GM12878 (cell line): ENCODE results near the gene NCL. TPM values are rescaled to one million over a fixed set of nuclear protein-coding genes. Genes with fewer than 3 reads are reported as not detected.

ENCODE experiments used
- ASH2L ChIP-seq: fragments of 300-600, 200-600 bp; sonication (generic); IDR thresholded peaks from 2 replicates; pipeline ENCODE4 v1.6.1; 2017; ENCODE audit warnings: low read depth, mild to moderate bottlenecking, borderline replicate concordance
- CBX3 ChIP-seq: fragments of 200-600 bp; sonication (generic); IDR thresholded peaks from 2 replicates; pipeline ENCODE4 v1.6.1; 2016; ENCODE audit warnings: low read depth, borderline replicate concordance
- DPF2 ChIP-seq: fragments of 450-650 bp; IDR thresholded peaks from 2 replicates; pipeline ENCODE4 v1.6.1; 2017; ENCODE audit warnings: mild to moderate bottlenecking
- FOXK2 ChIP-seq: fragments of 450-650 bp; IDR thresholded peaks from 2 replicates; pipeline ENCODE4 v1.6.1; 2017; ENCODE audit warnings: mild to moderate bottlenecking, moderate library complexity
- IKZF1 ChIP-seq: fragments of 450-650 bp; conservative IDR thresholded peaks from 2 replicates; pipeline ENCODE4 v1.6.1; 2017; ENCODE audit warnings: antibody characterized with exemption, mild to moderate bottlenecking
- MTA2 ChIP-seq: fragments of 450-650 bp; IDR thresholded peaks from 2 replicates; pipeline ENCODE4 v1.6.1; 2016; ENCODE audit warnings: low read depth, mild to moderate bottlenecking, moderate library complexity
- MYC ChIP-seq: IDR thresholded peaks from 2 replicates; pipeline ENCODE4 v1.6.1; 2011; ENCODE audit warnings: mild to moderate bottlenecking, low read length, moderate library complexity, inconsistent platforms; ENCODE audit not compliant: insufficient read depth, insufficient replicate concordance, insufficient read length, severe bottlenecking
- POU2F2 ChIP-seq: IDR thresholded peaks from 3 replicates; pipeline ENCODE4 v1.6.1; 2011; ENCODE audit warnings: low read depth, mild to moderate bottlenecking, low read length, borderline replicate concordance
- RAD21 ChIP-seq: IDR thresholded peaks from 2 replicates; pipeline ENCODE4 v1.6.1; 2011; ENCODE audit warnings: mild to moderate bottlenecking, low read depth, low read length, moderate library complexity; ENCODE audit not compliant: insufficient read depth
- RELB ChIP-seq: fragments of 450-650 bp; IDR thresholded peaks from 2 replicates; pipeline ENCODE4 v1.6.1; 2017; ENCODE audit warnings: low read depth, mild to moderate bottlenecking, moderate library complexity
- REST ChIP-seq: IDR thresholded peaks from 2 replicates; pipeline ENCODE4 v1.6.1; 2012; ENCODE audit warnings: mild to moderate bottlenecking, low read depth, low read length
- SMAD1 ChIP-seq: fragments of 450-650 bp; IDR thresholded peaks from 2 replicates; pipeline ENCODE4 v1.6.1; 2018; ENCODE audit warnings: mild to moderate bottlenecking, low read depth; ENCODE audit not compliant: partially characterized antibody
- SREBF2 ChIP-seq: IDR thresholded peaks from 2 replicates; pipeline ENCODE4 v1.6.1; 2012; ENCODE audit warnings: mild to moderate bottlenecking, low read length
- STAT1 ChIP-seq: fragments of 450-650 bp; conservative IDR thresholded peaks from 2 replicates; pipeline ENCODE4 v1.6.1; 2014; ENCODE audit warnings: antibody characterized with exemption, mild to moderate bottlenecking
- TAF1 ChIP-seq: IDR thresholded peaks from 2 replicates; pipeline ENCODE4 v1.6.1; 2011; ENCODE audit warnings: mild to moderate bottlenecking, low read depth, low read length, borderline replicate concordance
- YY1 ChIP-seq: IDR thresholded peaks from 2 replicates; pipeline ENCODE4 v1.6.1; 2011; ENCODE audit warnings: low read depth, mild to moderate bottlenecking, low read length
- ZNF207 ChIP-seq: fragments of 450-650 bp; IDR thresholded peaks from 2 replicates; pipeline ENCODE4 v1.6.1; 2014; ENCODE audit warnings: antibody characterized with exemption, mild to moderate bottlenecking, borderline replicate concordance
- polyA plus RNA-seq, 11 experiments: library from polyadenylated mRNA; depleted of rRNA in 4 of 11; unstranded in 6 of 11; stranded (reverse) in 5 of 11; fragments of >200 nt; fragmentation: Nextera tagmentation in 4 of 11; fragmentation: Illumina TruSeq in 1 of 11; extraction: Ambion mirVana in 4 of 11; extraction: Trizol in 1 of 11; gene quantifications; 1 replicate in 1 of 11; 2 replicates in 10 of 11; pipeline versions ENCODE4 v1.2.1 to v1.2.3, GENCODE V29; 2011 to 2016; ENCODE audit warnings: inconsistent platforms in 2 of 11, missing spikeins in 2 of 11, low read depth in 1 of 11
- total RNA-seq, 4 experiments: library from RNA; depleted of rRNA in 3 of 4; stranded (reverse); fragments of >200 nt in 3 of 4; fragmentation: Illumina TruSeq in 1 of 4; extraction: Trizol in 1 of 4; gene quantifications; 2 replicates each; pipeline versions ENCODE4 v1.2.1 to v1.2.3, GENCODE V29; 2013 to 2021
- TF ChIP-seq, protein P1 (sequence below): fragments of 450-650 bp; formaldehyde crosslinking; IDR thresholded peaks from 2 replicates; pipeline ENCODE4 v1.4.0; 2022; ENCODE audit warnings: mild to moderate bottlenecking, moderate library complexity
- TF ChIP-seq, protein P2 (sequence below): fragments of 450-650 bp; IDR thresholded peaks from 2 replicates; pipeline ENCODE4 v1.6.1; 2017; ENCODE audit warnings: mild to moderate bottlenecking

Gene NCL
- total and polyA plus RNA-seq, 10 of the 15 experiments (the other 5 are each of a cell fraction or from before 2014, with no cell fraction given), result 123 to 1,207 (median 529) TPM

DNA sequence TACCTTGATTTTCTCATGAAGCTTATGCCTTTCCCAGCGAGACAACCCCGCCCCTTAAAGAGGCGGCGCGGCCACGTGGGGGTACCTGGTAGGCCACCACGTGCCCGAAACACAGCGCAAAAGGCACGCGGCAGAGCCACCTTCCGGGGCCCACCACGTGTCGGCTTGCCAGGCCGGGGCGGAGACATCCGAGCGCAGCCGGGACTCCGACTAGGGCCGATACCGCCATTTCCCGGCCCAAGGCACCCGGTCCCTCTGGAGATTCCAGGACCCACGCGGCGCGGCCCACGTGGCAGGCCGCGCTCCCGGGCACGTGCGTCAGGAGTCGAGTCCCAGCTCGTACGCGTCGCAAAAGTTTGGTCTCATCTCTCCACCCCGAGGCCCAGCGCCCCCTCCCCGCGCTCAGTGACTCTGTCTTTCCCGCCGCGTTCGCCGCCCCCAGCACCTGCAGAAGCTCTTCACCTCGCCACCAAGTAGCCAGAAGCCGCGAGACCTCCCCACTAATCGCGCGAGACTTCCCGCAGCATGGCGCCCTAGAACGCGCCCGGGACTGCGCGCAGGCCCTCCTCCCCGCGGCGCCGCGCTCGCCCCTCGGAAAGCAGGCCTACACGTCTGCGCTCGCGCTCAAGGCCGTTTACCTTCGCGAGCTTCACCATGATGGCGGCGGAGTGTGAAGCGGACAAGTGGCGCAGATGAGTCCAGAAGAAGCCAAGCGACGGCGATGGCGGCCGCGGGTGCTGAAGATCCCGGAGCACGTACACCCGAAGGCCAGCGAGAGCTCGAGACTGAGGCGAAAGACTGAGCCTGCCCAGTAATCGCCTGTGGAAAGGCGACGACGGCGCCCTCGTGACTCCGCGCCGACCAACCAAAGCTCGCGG lies at the start of gene NCL (continued):
- TF ChIP-seq, protein P1, sequence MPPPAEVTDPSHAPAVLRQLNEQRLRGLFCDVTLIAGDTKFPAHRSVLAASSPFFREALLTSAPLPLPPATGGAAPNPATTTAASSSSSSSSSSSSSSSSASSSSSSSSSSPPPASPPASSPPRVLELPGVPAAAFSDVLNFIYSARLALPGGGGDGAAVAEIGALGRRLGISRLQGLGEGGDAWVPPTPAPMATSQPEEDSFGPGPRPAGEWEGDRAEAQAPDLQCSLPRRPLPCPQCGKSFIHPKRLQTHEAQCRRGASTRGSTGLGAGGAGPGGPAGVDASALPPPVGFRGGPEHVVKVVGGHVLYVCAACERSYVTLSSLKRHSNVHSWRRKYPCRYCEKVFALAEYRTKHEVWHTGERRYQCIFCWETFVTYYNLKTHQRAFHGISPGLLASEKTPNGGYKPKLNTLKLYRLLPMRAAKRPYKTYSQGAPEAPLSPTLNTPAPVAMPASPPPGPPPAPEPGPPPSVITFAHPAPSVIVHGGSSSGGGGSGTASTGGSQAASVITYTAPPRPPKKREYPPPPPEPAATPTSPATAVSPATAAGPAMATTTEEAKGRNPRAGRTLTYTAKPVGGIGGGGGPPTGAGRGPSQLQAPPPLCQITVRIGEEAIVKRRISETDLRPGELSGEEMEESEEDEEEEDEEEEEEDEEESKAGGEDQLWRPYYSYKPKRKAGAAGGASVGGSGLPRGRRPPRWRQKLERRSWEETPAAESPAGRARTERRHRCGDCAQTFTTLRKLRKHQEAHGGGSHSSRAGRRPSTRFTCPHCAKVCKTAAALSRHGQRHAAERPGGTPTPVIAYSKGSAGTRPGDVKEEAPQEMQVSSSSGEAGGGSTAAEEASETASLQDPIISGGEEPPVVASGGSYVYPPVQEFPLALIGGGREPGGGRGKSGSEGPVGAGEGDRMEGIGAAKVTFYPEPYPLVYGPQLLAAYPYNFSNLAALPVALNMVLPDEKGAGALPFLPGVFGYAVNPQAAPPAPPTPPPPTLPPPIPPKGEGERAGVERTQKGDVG, result 0 out of 2 replicates have a peak, but pooled peaks have one; percentile 61
- TF ChIP-seq MTA2 (no peak), DPF2 (peak; percentile 75; the same call in 1 of the 2 replicates), SREBF2 (no peak), TAF1 (peak; percentile 98), IKZF1 (peak; percentile 62), SMAD1 (peak; percentile 90), REST (0 out of 2 replicates have a peak, but pooled peaks have one; percentile 26), YY1 (peak; percentile 95), ASH2L (peak; percentile 83; the same call in 1 of the 2 replicates), FOXK2 (peak; percentile 52), STAT1 (peak; percentile 80; the same call in 1 of the 2 replicates), POU2F2 (peak; percentile 96), RELB (peak; percentile 78; the same call in 1 of the 2 replicates), MYC (peak; percentile 99), CBX3 (no peak), ZNF207 (peak; percentile 95), RAD21 (no peak)
- TF ChIP-seq, protein P2, sequence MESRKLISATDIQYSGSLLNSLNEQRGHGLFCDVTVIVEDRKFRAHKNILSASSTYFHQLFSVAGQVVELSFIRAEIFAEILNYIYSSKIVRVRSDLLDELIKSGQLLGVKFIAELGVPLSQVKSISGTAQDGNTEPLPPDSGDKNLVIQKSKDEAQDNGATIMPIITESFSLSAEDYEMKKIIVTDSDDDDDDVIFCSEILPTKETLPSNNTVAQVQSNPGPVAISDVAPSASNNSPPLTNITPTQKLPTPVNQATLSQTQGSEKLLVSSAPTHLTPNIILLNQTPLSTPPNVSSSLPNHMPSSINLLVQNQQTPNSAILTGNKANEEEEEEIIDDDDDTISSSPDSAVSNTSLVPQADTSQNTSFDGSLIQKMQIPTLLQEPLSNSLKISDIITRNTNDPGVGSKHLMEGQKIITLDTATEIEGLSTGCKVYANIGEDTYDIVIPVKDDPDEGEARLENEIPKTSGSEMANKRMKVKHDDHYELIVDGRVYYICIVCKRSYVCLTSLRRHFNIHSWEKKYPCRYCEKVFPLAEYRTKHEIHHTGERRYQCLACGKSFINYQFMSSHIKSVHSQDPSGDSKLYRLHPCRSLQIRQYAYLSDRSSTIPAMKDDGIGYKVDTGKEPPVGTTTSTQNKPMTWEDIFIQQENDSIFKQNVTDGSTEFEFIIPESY, result peak; percentile 74; the same call in 1 of the 2 replicates
